Central memory CD4-positive, alpha-beta T cell (primary cell): ENCODE results near the gene SLF1.
"Not testable (repeated sequence)": the region's sequence is repeated elsewhere in the genome, so short reads cannot be mapped to it uniquely, and the experiment has no call there.

ENCODE experiments used
- DNase-seq: peaks from one replicate; pipeline ENCODE4 v3.0.0; 2022
- total RNA-seq, 3 experiments: gene quantifications; one replicate each; lab custom pipeline; 2026; lab: John Stamatoyannopoulos, UW

SLF1 gene
- 20.1 to 26.4 (median 24.0) reads per million in 3 experiments for total RNA-seq

GRCh38 chr5:94618493-94619328, at the start of gene SLF1, which contains the start of gene KIAA0825:
SLF1 (plus strand) TSS chr5:94618669; CDS start chr5:94628811, 10,142 bp downstream.
KIAA0825 (minus strand) TSS chr5:94618604; CDS start chr5:94537126, 81,478 bp downstream.
- peak; percentile 83 for DNase-seq

- no peak for DNase-seq
Measured at GRCh38 chr5:94571415-94571814, 47.1 kb upstream of the SLF1 start.

- DNase-seq = not testable (repeated sequence)
Measured at GRCh38 chr5:94573349-94573748, 45.1 kb upstream of the SLF1 start.

- DNase-seq = peak; percentile 20
Measured at GRCh38 chr5:94575196-94575595, 43.3 kb upstream of the SLF1 start.

GRCh38 chr5:94577466-94578245, 40.8 kb upstream of the SLF1 start:
- peak; percentile 61 for DNase-seq

- no peak for DNase-seq
Measured at GRCh38 chr5:94595281-94595840, 23.1 kb upstream of the SLF1 start.

GRCh38 chr5:94613583-94613982, 4.9 kb upstream of the SLF1 start:
- no peak for DNase-seq

- DNase-seq = no peak
Measured at GRCh38 chr5:94614156-94614805, 4.2 kb upstream of the SLF1 start.

GRCh38 chr5:94615862-94616261, 2.6 kb upstream of the SLF1 start:
- DNase-seq = no peak

GRCh38 chr5:94618029-94618492, 408 bp upstream of the SLF1 start:
- peak; percentile 42 for DNase-seq

GRCh38 chr5:94620256-94620655, 1.8 kb downstream of the SLF1 start:
- no peak for DNase-seq

- no peak for DNase-seq
Measured at GRCh38 chr5:94621763-94622162, 3.3 kb downstream of the SLF1 start.

GRCh38 chr5:94623011-94623410, 4.5 kb downstream of the SLF1 start:
- no peak for DNase-seq

- DNase-seq = no peak
Measured at GRCh38 chr5:94623877-94624276, 5.4 kb downstream of the SLF1 start.

GRCh38 chr5:94627191-94627590, 8.7 kb downstream of the SLF1 start:
- no peak for DNase-seq

GRCh38 chr5:94632024-94632423, 13.6 kb downstream of the SLF1 start:
- no peak for DNase-seq

- DNase-seq = no peak
Measured at GRCh38 chr5:94640176-94640575, 21.7 kb downstream of the SLF1 start.

GRCh38 chr5:94645053-94645452, 26.6 kb downstream of the SLF1 start:
- no peak for DNase-seq

- DNase-seq = no peak
Measured at GRCh38 chr5:94646758-94647157, 28.3 kb downstream of the SLF1 start.

- DNase-seq = no peak
Measured at GRCh38 chr5:94649874-94650273, 31.4 kb downstream of the SLF1 start.

- no peak for DNase-seq
Measured at GRCh38 chr5:94658272-94658671, 39.8 kb downstream of the SLF1 start.

GRCh38 chr5:94660506-94660905, 42.0 kb downstream of the SLF1 start:
- DNase-seq = no peak

- DNase-seq = no peak
Measured at GRCh38 chr5:94661086-94661485, 42.6 kb downstream of the SLF1 start.
